Measurements from ENCODE around the gene ATP6V1F.
"Not testable (repeated sequence)": the region's sequence is repeated elsewhere in the genome, so short reads cannot be mapped to it uniquely, and the experiment has no call there.

Gene ATP6V1F

DNA sequence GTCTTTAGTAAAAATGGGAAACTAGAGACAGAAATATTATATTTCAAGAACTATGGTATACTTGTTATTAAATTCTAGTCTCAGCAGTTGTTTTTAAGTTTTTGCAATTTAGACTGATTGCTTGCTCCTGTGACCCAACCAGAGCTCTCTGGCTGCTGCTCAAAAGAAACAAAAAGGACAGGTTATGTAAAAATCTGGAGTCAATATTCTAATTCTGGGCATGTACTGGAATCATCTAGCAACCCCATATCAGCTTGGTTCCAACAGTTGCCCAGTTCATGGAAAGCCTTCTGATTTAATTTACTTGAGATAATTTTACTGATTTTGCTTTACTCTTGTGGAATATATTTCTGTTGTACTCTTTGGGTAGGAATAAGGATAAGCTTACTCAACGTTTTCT lies 37.6 kb downstream of the ATP6V1F start:
- no peak for DNase-seq (ENCODE audit: low spot score)

DNA sequence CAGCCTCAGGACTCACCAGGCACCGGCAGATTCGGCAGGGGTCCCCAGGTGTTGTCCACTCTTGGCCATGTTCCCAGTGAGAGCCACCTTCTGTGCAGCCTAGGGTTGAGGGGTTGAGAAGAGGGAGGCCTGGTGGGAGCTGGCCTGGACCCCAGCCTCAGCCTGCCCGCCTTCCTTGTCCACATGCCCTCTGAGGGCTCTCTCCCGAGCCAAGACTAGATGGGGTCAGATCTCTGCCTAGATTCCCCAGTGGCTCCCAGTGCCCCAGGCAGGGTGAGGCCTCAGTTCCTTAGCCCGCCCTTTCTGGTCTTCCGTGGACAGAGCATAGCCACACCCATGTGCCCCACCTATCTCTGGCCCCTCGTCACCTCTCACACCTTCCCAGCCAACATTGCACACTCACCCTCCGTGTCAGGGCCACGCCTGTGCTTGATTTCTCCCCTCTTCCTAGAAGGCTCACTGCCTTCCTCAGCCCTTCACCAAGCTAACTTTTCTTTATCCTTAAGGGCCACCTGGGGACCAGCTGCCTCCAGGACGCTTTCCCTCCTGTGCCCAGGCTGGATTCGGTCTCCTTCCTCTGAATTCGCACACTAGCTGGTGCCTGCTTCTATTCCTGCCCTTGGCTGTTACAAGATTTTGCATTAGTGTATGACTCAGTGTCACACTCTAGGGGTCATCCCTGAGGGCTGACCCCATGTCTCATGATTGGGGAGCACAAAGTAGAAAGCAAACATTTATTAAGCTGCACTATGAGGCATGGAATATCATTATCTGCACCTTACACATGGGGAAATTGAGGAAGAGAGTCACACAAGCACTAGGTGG lies 40.3 kb downstream of the ATP6V1F start:
- no peak for DNase-seq (ENCODE audit: low spot score)

DNA sequence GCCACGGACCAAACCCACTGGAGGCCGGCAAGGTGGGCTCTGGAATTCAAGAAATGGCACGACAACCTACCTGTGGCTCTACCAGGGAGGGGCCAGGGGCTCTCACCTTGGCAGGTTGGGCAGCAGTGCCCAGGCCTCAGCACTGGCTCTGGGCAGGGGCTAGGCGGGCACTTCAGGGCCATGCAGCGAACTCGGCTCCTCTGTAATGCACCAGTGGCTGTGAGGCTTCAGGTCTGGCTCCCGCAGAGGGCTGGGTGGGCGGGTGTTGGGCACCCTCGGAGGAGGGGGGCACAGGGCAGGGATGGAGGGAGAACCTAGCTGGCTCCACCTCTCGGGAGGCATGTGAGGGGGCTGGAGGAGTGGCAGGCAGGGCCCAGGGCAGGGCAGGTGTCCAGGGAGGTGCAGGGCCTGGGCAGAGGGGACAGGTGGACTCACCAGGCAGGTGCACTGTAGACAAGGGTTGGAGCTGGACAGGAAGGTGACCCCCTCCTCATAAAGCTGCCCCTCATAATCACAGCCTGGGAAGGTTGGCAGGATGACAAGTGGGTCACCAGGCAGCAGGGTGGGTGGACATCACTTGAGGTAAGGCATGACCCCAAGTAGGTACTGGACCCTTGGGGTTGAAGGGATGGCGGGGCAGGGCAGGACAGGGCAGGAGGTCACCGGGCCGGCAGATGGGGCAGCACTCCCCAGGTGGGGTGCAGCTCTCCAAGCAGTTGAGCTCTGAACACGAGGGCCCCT lies 41.1 kb downstream of the ATP6V1F start:
- DNase-seq (ENCODE audit: low spot score), result no peak

DNA sequence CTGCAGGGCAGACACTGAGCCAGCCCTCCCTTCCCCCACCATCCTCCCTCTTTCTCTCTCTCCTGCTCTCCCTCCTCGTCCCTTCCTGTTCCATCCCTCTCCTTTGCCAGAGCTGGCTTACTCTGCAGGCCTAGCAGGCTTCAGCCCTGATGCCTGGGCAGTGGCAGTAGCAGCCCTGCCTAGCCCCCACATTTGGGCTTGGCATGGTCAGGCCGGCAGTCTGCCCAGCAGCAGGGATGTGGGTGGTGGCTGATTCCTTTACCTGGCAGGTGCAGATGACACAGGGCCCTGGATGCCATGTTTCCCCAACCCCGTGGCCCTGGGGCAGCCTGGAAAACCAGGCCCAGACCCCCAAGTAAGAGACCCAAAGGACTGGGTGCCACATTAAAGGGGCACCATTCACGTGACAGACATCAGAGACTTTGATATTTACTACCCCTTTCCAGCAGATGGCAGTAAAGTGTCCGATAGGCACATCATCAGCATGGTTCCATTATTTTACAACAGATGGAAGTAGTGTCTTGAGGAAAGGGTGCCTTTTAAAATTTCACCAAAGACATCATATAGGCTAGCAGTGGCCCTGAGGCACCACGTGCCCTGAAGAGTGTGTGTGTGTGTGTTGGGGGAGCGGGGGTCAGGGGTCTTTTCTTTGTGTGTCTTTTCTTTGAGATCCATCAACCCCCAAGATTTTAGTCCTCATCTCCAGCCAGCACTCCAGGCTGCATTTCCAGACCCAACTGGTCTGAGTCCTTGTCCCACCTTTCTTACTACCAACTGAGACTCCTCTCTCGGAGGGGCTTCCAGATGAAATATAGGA lies 41.9 kb downstream of the ATP6V1F start:
- DNase-seq (ENCODE audit: low spot score), result peak; percentile 85

DNA sequence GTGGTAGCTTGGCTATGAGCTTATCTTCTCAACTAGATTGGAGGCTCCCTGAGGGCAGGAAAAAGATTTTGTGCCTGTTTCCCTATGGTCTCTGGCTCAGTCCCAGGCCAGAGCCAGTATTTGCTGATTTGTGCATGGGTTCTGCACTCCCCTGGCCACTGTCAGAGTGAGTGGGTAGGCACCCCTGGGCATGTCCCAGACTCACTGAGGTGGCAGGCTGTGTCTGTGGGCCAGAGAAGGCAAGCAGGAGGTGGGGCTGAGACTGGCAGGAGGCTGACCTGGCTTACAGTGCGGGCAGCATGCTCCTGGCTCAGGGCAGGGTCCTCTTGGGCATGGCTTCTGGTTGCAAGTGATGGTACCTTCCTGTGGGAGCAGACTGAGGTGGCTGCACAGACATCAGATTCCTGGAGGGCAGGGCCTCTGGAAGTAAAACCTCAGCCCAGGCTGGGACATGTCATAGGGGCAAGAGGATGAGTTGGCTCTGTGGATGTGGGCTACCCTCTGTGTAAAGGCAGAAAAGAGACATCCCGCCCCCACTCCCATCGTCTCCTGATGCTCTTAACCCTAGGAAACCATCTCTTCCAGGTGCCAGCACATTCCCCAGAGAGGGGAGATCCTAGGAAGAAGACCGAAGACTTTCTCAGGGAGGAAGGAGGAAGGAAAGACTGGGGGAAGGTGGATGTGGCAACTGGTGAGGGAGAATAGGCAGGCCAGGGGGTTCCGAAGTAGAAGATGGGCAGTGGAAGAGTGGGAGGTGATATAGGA lies 43.5 kb downstream of the ATP6V1F start:
- DNase-seq (ENCODE audit: low spot score), result no peak

DNA sequence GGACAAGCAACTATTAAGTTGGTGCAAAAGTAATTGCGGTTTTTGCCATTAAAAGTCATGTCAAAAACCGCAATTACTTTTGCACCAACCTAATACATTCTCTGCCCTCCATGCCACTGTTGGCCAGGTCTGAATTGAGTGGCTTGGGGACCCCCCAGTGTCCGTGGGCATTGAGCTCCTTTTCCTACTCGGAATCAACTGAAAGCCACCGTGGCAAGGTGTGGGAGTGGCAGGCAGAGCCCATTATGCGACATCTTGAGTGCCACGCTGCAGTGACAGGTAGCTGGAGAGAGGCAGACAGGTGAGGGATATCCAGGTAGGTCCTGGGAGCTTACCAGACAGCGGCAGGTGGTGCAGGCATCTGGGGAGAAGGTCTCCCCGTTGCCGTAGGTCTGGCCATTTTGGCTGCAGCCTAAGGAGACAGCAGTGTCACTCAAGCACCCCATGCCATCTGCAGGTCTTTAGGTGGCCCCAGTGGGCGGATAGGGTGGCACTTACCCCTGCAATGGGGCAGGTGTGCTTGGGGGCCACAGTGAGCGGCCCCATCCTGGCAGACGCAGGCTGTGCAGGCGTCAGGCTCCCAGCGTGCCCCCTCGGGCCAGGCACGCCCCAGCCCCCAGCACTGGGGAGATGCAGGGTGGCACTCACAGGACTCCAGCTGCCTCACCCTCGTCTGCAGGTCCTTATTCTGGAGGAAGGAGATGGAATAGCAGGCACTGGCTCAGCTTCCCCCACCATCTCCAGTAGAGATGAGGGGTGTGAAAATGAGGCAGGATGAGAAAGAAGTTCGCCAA lies 44.3 kb downstream of the ATP6V1F start:
- no peak for DNase-seq (ENCODE audit: low spot score)

DNA sequence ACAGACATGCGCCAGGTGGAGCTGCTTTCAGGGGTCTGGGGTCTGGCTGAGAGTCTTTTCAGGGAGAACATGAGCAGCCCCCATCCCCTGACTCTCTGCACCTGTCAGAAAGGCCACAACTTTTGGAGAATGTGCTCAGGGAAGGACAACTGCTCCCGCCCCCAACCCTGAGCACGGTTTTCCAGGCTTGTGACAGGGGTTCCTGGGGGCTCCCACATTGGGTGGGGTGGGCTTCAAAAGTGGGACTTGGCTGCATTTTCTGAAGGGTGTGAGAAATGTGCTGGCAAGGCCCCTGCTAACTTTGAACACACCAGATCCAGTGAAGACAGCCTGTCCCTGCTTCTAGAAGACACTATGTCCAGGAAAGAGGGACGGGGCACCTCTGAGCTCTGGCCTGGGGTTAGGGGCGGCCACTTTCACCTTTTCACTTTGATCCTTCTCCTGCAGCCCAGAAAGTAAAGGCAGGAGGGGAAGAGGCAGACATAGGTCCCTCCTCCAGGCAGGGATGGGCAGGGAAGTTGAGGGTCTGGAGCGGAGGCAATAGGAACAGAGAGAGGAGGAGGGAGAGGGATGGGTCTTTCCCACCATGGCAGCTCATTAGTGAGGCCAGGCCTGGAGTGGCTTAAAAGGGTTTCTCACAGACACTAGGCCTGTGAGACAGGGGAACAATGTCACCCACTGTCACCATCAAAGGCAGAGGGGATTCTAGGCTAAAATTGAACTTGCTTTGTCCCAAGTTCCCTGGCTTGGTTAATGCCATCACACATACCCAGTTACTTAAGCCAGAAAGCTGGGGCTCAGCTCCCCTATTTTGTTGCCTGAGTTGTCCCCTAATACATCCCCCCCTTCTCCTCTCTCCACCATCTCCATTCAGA lies 46.3 kb downstream of the ATP6V1F start:
- no peak for DNase-seq (ENCODE audit: low spot score)

DNA sequence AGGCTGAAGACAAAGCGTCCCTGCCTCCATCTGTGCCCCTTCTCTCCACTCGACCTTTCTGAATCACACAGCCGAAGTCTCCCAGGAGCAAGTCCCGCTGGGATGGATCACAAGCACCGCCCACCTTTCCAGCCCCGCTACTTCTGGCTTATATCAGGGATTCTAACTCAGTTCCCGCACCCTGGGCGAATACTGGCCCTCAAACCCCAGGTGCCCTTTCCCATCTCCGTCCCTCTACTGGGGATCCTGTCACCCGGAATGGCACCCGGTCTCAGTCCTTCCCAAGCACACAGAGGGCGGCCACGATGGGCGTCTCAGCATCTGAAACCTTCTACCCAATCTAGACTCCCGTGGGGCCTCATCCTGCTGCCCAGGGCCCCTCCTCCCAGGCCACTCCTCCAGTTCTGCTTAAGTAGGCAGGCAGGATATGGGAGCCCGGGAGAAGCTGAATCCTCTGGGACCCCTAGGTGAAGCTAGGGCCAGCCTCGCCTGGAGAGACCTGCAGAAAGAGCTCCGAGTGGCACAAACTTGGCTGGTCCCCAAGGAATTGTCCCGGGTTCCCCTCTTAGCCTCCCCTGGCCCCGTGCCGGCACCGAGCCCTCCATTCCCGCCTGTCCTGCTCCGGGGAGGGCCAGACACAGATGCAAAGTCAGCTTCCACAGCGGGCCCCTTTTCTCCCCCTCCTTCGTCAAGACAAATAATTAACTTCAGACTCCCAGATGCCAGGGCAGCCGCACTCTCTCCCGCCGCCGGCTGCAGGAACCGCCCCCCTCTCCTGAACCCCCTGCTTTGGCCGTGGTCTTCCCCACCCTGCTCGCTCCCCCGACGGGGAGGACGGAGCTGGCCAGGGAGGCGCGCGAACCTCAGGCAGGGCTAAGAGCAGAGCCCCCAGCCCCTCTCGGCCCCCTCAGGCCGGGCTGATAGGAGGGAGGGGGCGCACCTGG lies 47.2 kb downstream of the ATP6V1F start:
- no peak for DNase-seq (ENCODE audit: low spot score)

DNA sequence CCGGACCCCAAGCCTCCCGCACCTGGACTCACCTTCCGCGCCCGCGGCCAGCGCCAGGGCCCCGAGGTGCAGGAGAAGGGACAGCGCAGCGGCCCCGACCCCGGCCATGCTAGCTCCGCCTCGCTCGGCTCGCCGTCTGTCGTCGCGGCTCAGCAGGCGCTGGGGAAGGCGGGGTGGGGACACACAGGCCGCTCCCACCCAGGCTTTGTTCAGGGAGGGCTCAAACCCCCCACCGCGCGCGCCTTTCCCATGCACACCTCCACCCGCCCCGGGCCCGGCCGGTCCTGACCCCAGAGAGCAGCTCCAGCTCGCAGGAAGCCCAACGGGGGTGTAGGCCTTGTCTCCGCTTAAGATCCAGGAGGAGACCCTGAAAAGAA lies 47.9 kb downstream of the ATP6V1F start, which contains the start of gene KCP:
TSS of gene KCP (minus strand) at position 141 of the 377 bp plus-strand sequence. CDS start at position 108, 33 bp downstream.
- DNase-seq (ENCODE audit: low spot score), result no peak

DNA sequence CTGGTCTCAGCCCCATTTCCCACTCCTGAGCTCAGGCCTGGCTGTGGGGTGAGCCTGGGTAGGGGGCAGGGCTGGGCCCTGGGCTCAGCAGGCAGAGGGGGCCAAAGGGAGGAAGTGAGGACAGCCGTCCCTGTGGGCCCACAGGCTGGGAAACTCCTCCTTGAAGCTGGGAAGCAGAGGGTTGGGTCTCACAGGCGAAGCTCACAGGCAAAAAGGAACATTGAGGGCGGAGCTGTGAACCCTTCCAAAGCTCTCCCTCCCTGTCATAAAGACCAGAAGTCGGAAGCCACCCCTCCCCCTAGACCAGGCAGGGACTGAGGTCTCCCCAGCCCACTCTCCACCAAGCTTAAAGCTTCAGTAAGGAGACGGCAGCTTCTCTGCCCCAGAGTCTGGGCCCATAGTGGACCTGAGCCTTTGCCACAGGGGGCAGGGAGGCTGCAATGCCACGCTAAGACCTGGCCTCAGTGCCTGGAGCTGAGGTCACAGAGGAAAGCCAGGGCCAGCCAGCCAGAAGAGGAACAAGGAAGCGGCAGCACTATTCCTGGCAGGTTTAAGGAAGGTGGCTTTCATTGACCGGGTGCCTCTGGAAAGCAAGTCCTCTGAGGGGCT lies 48.9 kb downstream of the ATP6V1F start:
- DNase-seq (ENCODE audit: low spot score), result no peak

DNA sequence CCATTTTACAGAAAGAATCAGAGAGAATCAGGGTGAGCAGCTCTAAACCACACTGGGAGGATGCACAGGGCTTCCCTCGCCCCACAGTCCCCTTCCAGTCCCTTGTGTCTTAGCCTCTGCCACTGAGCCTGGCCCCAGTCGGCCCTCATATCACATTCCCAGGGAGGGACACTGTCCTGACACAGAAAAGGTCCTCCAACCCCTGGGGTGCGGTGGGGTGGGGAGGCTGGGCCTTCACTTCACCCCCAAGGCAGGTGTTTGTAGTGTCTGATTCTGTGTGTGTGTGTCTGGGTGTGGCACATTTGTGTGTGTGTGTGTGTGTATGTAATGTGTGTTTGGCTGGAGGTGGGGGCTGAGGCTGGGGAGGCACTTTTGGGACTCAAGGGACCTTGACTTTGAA lies 49.6 kb downstream of the ATP6V1F start:
- DNase-seq (ENCODE audit: low spot score), result no peak

DNA sequence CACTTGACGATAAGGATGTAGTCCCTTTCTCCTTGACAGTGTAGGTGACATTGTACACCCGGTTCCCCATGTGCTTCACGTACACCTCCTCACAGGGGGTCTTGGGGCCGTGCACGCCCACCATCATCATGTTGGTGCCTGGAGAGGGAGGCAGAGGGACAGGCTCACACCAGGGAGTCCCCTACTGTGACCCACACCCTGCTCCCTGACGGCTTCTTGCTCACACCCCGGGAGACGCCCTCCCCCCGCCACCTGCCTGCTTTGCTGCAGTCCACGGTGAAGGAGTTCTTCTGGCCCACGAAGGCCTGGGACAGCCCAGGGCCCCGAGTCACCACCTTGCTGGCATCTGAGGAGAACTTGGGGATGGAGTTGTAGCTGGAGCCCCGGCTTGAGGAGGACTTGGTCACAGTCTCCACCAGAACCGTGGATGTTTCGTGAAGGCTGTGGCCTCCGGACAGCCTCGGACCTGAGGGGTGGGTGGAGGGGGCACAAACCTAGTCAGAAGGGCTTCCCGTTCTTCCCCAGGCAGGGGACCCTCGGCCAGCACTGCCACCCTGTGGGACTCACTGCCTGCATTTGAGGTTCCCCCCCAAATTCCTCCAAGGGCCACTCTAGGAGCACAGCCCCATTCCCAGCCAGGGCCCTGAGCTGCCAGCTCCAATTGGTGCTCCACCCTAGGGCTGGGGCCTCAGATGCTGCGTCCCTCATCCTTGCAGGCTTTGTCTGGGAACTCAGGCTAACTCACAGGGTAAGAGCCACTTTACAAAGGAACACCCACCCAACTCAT lies 50.2 kb downstream of the ATP6V1F start:
- DNase-seq (ENCODE audit: low spot score), result not testable (repeated sequence)

DNA sequence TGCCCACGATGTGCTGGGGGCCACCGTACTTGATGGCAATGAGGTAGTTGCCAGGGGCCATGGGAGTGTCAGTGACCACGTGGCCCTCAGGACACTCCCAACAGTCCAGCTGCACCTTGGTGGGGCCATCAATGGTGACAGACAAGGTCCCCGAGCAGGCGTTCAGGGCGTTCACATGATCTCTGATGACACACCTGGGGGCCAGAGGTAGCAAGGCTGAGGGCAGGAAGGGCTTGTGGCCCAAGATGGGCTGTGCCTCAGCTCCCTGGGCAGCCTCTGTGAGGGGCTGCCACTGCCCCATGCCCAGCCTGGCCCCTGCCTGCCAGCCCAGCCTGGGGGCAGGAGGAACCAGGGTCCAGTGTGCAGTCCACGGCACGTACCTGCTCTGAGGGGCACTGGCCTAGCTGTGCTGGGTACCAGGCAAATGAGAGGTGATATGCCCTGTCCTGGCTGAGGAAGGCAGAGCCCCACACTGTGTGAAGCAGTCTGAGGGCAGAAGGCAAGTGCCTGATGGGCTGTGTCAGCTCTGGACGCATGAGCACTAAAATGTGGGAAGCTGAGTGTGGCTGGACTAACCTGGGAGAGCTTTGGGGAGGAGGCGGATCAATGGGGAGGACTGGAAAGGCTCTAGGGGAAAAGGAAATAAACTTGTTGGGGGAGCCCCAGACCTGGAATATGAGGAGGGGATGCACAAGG lies 51.4 kb downstream of the ATP6V1F start:
- DNase-seq (ENCODE audit: low spot score), result no peak

DNA sequence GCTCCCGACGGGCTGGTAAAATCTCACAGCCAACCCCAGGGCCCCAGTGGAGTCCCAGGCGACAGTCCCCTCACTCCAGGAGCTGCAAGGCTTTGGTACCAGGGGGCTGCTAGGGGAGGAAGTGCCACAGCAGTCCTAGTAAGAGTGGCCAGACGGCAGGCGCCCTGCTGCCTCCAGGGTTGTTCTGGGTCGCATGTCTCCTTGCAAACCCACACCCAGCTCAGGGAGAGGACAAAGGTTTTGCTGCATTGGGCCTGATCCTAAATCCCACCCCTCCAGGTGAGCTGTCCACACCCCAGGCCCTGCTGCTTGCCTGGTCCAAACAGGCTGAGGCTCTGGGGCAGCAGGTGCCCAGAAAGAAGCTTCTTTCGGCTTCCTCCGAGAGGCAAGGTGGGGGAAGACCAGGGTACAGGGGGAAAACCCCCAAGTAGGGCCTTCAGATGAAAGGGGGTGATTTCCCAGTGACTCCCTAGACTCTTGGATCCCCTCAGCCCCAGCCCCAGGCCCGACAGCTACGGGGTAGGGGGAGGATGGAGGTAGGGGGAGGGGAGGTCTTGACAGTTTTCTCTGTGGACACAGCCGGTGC lies 52.0 kb downstream of the ATP6V1F start:
- no peak for DNase-seq (ENCODE audit: low spot score)

DNA sequence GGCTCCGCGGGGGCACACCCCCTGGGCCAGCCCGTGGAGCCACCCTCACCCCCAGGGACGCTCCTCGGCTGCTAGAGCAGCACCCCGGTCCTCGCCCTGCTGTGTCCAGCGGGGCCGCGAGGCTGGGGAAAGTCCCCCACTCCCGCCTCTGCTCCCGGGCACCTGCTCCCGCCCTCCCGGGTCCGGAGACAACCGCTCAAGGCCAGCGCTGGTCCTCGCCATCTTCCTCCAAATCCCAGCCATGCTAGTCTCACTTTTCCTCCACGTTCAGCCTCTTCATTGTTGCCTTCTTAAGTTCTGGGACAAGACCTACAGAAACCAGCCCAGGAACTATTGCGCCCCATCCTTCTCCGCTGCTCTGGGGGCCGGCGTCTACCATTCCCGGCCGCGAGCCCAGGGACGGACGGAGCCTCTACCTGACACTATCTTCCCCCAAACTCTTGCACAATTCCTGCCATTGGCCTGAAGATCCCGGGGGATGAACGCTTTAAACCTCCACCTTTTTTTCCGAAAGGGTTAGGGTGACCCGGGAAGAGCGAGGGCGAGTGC lies 52.7 kb downstream of the ATP6V1F start:
- DNase-seq (ENCODE audit: low spot score), result no peak

All from germinal center (tissue), 1 donor.